Lower leg skin (tissue), 3 donors: Measurements from ENCODE around the gene SKIDA1.

ENCODE experiments used
- CTCF ChIP-seq, 3 donors: fragments of 450-650 bp; IDR thresholded peaks; one replicate each; pipeline ENCODE4 v1.5.1; 2016; ENCODE audit warnings: antibody characterized with exemption in 3 of 3, mild to moderate bottlenecking in 3 of 3, moderate library complexity in 2 of 3
- POLR2A ChIP-seq, 2 donors: fragments of 450-650 bp; IDR thresholded peaks; one replicate each; pipeline ENCODE4 v1.6.1; 2016 to 2017; ENCODE audit warnings: antibody characterized with exemption in 2 of 2, mild to moderate bottlenecking in 1 of 2, moderate library complexity in 1 of 2

- TF ChIP-seq CTCF (IDR thresholded peaks at IDR 0.05) (no peak), POLR2A (IDR thresholded peaks at IDR 0.05) (no peak)
Observed at GRCh38 chr10:21513405-21513788, 12.1 kb downstream of the SKIDA1 start.
